NCI-H2081 (cell line): ENCODE results near the gene ACSL5.
"Not testable (repeated sequence)": the region's sequence is repeated elsewhere in the genome, so short reads cannot be mapped to it uniquely, and the experiment has no call there.

Experiments
- DNase-seq, 2 experiments: peaks; one replicate each; lab custom pipeline; 2025; lab: John Stamatoyannopoulos, UW

The ACSL5 gene

DNA sequence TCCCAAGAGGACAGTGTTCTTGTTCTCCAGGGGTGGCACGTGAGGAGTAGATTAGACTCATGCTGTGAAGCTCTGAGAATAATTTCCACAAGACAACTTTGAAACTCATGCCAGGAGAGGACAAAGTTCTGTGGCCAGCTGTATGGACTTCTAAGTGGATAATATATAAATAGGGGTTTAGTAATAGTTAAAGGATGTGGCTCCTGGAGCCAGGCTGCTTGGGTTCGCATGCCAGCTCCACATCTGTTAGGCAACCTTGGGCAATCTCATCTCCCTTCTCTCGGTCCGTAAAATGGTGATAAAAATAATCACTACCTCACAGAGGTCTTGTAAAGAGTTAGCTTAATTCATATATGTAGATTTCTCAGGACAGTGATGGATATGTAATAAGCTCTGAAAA lies 35.8 kb downstream of the ACSL5 start:
- no peak for DNase-seq

GRCh38 chr10:112412696-112413095 lies 38.8 kb downstream of the ACSL5 start:
- no peak for DNase-seq

DNA sequence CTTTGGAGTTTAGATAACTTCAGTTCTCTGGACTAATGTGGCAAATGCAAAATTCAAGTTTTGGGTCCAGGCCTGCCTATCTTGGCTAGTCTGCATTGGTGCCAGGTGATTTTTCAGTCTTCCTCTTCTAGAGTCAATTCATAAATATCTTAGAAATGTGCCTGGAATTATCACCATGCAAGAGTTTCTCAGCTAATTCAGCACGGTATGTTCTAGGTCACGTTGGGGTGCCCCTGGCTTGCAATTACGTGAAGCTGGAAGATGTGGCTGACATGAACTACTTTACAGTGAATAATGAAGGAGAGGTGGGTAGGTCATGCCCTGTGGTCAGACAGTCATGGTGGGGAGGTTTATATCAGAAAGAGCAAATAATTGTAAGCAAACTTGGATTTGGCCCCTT lies 47.8 kb downstream of the ACSL5 start:
- DNase-seq: no peak

- DNase-seq: no peak
Observed at GRCh38 chr10:112424651-112425050, 50.7 kb downstream of the ACSL5 start.

GRCh38 chr10:112426111-112426510 lies 52.2 kb downstream of the ACSL5 start:
- no peak for DNase-seq

DNA sequence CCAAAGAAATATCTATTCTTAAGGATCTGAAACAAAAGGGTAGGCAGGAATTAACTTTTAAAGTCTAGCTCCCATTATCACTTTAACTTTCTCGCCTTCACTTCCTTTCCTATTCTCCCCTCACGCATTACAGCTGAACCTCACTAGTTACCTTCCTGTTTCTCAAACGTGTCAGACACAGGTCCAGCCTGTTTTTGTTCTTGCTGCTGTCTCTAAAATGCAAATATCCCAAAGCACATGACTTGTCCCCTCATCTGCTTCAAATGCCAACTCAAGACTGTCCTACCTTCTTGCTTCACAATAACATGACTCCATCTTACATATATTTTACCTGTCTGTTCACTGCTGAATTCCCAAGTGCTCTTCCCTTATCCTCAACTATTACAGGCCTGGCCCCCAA lies 55.2 kb downstream of the ACSL5 start:
- no peak for DNase-seq

- DNase-seq: no peak
Observed at GRCh38 chr10:112429654-112430230, 55.8 kb downstream of the ACSL5 start.

DNA sequence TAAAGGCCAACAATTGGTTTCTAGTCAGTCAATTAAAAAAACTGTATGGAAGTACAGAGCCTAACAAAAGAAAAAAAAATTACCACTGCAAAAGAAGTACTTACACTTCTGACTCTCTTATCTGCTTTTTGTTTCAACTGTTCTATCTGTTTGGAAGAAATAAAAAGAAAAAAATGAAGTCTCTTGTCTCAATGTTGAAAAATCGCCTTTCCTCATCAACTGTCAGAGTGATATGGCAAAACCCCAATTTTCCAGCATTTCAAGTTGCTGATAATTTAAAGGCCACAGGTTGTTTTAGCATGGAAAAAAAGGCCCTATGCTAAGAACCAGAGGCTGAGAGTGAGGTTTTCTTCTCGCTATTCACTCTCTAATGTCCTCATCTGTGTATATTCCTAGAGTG lies 59.2 kb downstream of the ACSL5 start:
- DNase-seq: no peak

DNA sequence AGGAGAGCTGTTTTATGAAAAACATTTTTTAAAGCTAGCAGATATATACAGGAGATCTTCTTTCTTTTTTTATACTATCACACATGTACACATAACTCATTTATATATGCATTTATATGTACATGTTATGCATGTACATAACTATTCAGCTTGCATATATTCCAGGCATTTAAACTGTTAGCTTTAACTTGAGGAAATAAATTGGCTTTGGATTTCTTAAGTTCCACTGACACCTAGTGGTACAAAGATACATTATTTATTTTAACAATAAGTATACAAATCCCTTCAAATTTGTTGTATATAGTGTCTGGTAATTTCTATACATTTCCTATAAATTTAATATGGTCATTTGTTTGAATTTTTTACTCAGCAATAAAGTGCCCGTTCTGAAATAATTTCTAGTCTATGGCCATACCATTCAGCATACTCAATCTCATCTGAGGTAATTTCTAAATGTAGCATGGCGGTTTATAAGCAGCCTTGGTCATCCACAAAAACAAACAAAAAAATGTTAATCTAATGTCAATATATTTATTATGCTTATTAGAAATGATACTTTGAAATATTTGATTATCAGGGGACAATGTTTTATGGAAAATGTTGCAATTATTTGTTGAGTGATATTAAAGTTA lies 61.2 kb downstream of the ACSL5 start:
- no peak for DNase-seq

- no peak for DNase-seq
Observed at GRCh38 chr10:112438356-112438755, 64.4 kb downstream of the ACSL5 start.

DNA sequence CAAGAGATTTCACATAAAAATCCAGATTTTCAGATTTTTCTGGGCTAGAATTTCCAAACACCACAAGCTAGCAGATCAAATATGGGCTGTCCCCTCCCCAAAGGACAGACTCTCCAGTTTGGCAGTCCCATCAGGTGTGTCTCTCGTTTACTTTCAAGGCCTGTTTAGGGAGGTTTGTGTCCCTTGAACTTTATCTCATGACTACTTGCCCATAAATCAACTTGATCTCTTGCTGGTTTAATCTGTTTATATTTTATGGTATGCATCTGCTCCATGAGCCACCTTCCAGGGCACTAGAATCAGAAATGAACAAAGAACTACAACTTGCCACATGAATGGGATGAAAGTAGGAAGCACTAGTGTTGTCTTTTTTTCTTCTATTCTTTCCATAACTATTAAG lies 67.6 kb downstream of the ACSL5 start:
- no peak for DNase-seq

- DNase-seq: no peak
Observed at GRCh38 chr10:112442063-112442462, 68.1 kb downstream of the ACSL5 start.

DNA sequence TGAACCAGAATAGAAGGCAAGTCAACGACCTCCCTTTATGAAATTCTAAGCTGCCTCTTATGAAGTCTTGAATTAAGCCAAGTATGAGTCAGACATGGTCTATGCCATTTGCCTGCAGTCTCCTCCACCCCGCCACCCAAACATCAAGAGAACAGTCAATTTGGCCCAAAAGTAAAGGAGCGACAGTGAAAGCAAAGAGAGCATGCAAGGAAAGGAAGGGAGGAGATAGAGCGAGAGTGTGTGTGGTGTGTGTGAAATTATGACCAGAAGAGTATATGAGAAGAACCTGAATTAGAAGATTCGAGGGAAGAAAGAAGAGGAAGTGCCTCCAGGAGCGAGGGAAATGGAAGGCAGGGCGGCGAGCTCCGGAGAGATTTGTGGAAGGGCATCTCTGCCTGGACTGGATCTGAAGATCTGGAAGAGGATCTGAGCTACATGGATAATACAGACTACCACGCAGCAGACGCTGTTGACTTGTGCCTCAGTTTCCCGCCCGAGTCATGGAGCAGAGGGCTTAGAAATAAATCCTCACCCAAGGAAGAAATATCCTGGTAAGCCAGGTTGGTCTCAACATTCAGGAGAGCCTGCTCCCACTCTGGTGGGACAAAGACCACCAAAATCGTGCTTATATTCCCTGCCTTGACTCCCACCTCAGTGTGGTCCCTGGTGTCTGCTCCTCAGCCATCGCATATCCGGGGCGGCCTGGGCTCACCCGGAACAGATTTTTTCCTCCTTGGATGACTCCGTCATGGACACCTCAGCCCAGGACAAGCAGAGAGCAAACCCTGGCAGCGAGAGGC lies 72.3 kb downstream of the ACSL5 start:
- DNase-seq: no peak

GRCh38 chr10:112446855-112447619 lies 73.1 kb downstream of the ACSL5 start, which contains the start of the genes VTI1A and ZDHHC6:
VTI1A (plus strand) TSS chr10:112447215; CDS start chr10:112447374, 159 bp downstream.
ZDHHC6 (minus strand) TSS chr10:112446914; CDS start chr10:112445436, 1,478 bp downstream.
- peak; percentile 48 to 70 for DNase-seq

GRCh38 chr10:112447620-112447928 lies 73.7 kb downstream of the ACSL5 start:
- DNase-seq: no peak

GRCh38 chr10:112448888-112449287 lies 75.0 kb downstream of the ACSL5 start:
- DNase-seq: no peak

DNA sequence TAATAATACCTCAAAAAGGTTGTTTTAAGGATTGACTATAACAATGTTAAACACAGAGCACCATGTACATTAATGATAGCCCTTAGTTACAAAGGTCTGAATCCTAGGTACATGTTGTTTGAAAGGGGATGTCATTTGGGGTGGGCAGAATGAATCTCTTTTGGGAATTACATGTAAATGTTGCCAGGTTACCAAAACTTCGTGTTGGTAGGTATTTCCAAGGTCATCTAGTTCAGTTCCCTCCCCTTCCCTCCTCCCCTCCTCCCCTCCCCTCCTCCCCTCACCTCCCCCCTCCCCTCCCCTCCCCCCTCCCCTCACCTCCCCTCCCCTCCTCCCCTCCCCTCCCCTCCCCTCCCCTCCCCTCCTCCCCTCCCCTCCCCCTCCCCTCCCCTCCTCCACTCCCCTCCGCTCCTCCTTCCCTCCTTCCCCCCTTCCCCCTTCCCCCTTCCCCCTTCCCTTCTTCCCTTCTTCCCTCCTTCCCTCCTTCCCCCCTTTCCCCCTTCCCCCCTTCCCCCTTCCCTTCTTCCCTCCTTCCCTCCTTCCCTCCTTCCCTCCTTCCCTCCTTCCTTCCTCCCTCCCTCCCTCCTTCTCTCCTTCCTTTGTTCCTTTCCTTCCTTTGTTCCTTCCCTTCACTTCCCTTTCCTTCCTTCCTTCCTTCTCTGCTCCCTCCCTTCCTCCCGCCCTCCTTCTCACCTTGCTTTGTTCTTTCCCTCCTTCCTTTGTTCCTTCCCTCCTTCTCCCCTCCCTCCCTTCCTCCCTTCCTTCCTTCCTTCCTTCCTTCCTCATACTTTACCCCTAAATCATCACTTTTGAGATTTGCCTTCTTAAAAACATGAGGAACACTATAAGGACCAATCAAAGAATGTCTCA lies 81.2 kb downstream of the ACSL5 start:
- DNase-seq: no peak

GRCh38 chr10:112456533-112456932 lies 82.6 kb downstream of the ACSL5 start:
- DNase-seq: no peak

DNA sequence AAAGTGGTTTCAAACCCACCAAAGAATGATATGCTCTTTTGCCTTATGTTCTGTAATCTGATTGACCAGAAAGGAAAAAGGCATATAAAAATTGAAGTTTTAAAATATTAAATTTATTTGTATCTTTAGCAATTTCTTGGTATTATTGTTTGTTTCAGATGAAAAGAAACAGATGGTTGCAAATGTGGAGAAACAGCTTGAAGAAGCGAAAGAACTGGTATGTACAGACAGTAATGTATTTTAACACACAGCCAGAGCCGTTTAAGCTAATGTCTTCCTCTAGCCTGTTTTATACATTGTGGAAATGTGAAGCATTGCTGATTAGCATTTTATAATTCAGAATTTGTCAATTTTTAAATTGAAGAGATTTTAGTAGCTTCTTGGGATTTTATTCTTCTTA lies 86.5 kb downstream of the ACSL5 start:
- no peak for DNase-seq

DNA sequence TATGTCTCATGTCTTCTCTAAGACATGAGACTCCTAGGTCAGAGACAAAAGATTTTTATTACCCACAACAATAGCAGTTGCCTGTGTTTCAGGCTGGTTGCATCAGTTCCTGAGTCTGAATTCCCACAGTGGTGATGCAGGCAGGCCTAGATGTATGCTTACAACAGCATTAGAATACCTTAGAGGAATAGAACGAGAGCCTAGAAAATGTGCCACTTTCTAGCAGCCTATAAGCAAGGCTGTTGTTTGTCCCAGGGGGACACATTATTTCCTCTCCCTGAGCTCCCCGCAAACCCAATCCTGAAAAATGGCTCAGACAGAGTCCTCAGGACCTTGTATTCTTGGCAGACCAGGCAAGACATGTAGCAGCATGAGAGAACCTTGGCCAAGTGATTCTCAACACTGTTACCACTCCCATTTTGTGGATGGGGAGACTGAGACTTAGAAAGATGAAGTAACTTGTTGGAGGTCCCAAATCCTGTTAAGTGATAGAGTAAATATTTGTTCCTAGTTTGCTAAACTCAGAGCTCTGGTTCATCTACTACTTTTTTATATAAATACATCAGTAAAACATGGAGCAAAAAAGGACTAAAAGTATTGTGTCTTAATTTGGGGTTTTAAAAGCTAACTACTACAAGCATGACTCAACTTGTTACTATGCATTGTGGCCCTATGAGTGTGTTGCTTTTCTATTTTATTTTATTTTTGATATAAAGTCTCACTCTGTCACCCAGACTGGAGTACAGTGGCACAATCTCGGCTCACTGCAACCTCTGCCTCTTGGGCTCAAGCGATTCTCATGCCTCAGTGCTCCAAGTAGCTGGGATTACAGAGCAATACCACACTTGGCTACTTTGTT lies 87.3 kb downstream of the ACSL5 start:
- no peak for DNase-seq

DNA sequence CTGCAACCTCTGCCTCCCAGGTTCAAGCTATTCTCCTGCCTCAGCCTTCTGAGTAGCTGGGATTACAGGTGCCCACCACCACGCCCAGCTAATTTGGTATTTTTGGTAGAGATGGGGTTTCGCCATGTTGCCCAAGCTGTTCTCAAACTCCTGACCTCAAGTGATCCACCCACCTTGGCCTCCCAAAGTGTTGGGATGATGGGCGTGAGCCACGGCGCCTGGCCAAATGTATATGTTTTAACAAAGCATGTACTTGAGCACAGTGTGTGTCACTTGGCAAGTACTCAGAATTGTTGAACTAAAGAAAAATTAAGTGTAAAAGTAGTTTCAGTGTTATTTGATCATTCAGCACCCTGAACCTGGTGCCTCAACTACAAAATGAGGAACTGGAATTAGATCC lies 90.2 kb downstream of the ACSL5 start:
- DNase-seq: not testable (repeated sequence)
